GM18868 (cell line): Measurements from ENCODE around the gene CLEC3B.
"Not testable (repeated sequence)": the region's sequence is repeated elsewhere in the genome, so short reads cannot be mapped to it uniquely, and the experiment has no call there.

Experiments
- ATAC-seq: cut with Tn5 transposase; IDR thresholded peaks from one replicate; pipeline ENCODE4 v1.9.1; 2021; ENCODE audit warnings: mild to moderate bottlenecking, moderate library complexity; ENCODE audit not compliant: unreplicated experiment

CLEC3B gene, protein sequence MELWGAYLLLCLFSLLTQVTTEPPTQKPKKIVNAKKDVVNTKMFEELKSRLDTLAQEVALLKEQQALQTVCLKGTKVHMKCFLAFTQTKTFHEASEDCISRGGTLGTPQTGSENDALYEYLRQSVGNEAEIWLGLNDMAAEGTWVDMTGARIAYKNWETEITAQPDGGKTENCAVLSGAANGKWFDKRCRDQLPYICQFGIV

DNA sequence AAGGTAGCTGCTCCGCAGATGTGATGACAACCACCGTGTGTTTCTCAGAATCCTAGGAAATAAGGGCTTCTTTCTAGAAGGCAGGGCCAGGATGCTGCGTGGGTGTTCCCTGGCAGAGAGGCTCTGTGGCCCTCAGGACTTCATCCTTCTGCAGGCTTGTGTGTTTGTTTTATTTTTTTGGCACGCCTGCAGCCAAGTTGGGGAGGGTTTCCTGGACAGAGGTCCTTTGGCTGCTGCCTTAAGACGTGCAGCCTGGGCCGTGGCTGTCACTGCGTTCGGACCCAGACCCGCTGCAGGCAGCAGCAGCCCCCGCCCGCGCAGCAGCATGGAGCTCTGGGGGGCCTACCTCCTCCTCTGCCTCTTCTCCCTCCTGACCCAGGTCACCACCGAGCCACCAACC is at the start of gene CLEC3B:
TSS of gene CLEC3B (plus strand) at position 266 of the 400 bp plus-strand sequence. CDS start at position 326, 60 bp downstream.
- ATAC-seq, result no peak

DNA sequence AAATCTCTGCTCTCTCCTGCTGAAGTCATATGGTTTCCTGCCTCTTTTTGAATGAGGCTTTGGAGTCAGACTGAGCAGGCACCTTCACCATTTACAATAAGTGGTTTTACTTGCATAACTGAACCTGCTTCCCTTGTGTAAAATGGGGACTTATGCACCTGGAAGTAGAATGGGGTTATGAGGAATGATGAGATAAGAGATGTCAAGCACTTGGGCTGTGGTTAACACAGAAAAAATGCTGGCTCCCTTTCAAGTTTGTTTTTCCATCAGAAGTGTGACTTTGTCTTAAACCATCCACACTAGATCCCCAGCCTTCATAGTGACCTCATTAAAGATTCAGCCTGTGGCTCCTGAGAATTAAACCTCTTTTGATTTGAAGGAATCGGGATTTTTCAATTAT is 44.9 kb upstream of the CLEC3B start:
- ATAC-seq, result no peak

DNA sequence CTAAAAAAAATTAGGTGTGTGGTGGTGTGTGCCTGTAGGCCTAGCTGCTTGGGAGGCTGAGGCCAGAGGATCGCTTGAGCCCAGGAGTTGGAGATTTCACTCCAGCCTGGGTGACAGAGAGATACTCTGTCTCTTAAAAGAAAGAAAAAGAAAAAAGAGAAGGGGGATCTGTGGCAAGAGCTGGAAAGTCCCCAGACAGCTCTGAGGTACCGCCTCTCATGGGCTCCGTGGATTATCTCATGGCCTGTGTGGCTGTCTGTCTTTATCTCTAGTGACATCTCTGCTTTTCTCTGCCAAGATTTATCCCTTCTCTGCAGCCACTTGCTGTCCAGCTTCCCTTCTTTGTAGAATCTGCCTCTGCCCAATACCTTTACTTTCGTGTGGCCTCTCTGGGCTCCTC is 44.4 kb upstream of the CLEC3B start:
- ATAC-seq, result peak; percentile 73

DNA sequence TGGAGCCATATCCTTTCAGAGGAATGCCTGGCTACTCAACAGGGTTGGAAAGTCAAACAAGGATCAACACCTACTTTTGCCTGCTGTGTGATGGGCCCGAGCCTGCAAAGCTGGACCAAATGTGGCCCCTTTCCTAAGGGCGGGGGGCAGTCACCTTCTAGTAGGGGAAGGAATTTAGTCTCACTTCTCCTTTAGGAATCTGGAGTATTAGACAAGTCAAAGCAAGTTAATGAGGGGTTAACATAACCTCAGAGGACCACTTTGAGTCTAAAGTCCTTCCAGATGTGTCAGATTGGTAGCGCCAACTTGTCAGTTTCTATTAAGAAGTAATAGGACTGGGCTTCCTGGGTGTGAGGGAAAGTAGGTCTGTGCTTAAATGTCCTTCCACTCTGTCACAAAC is 43.3 kb upstream of the CLEC3B start:
- ATAC-seq, result no peak

DNA sequence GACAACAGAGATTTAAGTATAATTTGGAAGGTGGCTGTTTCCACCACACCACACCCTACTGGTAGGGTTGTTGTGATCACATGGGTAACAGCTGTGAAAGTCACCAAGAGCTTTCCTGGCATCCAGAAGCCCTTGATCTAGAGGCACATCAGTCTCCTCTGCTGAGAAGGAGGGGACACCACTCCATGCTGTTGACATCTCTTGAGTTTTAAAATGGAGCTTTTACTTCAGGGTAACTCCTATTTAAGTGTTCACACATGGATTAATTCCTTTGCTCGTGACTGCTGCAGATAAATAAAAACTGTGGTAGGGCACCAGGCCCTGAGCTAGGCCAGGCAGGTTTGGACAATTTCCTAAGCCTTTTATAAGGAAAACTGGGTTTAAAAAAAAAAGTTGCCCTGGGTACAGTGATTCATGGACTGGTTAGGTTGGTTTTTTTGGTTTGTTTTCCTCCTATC is 42.6 kb upstream of the CLEC3B start:
- ATAC-seq, result no peak

DNA sequence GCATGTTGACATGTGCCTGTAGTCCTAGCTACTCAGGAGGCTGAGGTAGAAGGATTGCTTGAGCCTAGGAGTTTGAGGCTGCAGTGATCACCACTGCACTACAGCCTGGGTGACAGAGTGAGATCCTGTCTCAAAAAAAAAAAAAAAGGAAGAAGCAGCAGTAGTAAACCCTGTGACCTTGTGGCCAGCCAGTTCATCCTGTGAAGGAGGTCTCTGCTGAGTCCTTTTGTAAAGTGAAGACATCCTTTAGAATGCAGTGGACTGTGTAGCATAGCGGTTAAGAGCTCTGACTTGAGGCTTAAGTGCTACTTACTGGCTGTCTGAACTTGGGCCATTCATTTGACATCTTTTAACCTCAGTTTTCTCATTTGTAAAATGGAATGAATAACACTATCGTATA is 41.8 kb upstream of the CLEC3B start:
- ATAC-seq, result no peak

DNA sequence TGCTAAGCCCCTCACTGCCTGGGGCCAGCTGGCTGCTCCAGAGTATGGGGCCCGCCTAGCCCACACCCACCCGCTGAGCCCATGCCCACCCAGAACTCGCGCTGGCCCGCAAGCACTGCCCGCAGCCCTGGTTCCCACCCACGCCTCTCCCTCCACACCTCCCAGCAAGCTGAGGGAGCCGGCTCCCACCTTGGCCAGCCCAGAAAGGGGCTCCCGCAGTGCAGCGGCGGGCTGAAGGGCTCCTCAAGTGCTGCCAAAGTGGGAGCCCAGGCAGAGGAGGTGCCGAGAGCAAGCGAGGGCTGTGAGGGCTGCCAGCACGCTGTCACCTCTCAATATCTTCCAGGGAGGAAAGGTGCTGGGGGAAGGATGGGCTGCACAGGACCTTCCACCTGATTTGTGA is 39.8 kb upstream of the CLEC3B start:
- ATAC-seq, result not testable (repeated sequence)

DNA sequence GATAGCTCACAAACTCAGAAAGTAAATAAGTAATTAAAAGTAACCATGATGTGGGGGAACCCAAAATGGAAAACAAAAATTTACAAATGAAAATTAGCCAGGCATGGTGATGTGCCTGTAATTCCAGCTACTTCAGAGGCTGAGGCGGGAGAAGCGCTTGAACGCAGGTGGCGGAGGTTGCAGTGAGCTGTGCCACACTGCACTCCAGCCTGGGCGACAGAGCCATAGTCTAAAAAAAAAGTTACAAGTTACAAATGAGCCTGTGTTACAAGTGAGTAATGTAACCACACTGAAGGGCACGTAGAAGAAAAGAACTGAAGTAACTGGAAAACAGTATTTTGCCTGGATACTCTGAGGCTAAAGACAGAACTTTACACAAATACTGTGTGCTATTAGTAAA is 38.8 kb upstream of the CLEC3B start:
- ATAC-seq, result no peak

DNA sequence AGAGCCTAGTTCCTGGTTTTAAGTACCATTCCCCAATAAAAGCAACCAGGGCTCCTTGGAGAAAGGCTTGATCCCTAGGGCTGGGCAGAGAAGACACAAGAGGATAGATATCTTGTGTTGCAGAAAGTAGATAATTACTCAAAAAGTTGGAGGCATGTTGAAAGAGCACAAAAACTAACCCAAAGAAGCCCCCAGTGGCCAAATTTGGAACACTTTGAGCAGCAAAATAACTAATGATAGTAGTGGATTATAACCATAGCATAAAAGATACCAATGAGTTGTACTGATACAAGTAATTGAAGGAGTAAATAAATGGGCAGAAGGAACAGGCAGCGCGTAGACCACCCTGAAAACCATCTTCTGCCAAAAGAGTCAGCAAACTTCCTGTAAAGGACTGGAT is 38.0 kb upstream of the CLEC3B start:
- no peak for ATAC-seq

DNA sequence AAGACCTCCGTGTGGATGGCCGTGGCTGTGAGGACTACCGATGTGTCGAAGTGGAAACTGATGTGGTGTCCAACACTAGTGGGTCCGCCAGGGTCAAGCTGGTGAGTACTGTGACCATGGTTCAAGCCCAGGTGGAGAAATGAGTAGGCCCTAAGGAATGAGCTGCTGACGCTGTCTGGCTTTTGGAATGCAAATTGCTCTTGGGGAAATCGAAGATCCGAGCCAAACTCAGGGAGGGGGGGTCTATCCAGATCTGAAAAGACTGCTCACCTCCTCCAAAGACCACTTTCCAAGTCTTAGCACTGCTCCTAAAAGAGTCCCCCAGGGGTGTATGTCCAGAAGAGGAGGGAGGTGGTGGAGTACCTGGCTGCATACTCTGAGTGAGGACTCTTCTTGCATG is 37.0 kb upstream of the CLEC3B start:
- ATAC-seq, result no peak

DNA sequence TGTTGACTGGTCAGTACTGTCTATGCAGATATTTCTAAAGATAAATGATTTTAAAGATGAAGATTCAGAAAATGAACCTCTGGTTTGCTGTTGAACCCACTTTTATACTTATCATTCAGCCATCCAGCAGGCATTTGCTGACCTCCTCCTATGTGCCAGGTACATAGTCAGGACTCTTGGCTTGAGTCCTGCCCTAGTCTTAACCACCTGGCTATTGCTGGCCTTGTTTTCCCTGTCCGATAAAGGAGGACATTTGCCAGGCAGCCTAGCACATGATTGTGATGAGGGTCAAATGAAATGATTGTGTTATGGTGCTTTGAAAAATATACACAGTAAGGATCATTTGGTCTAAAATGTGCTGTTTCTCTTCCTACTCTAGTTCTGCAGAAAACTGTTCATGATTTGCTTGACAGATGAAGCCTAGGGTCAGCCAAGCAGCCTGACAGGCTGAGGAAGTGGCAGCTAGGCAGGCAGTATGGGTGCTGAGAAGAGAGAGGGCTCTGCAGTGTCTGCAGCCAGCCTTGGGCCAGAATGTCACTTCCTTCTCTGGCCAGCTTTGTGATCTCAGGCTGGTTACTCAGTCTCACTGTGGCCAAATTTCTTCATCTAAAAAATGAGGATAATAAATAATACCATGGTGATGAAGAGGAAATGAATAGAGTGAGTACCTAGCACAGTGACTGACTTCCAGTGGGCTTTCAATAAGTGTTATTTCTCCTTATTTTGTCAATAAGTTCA is 36.3 kb upstream of the CLEC3B start:
- no peak for ATAC-seq

DNA sequence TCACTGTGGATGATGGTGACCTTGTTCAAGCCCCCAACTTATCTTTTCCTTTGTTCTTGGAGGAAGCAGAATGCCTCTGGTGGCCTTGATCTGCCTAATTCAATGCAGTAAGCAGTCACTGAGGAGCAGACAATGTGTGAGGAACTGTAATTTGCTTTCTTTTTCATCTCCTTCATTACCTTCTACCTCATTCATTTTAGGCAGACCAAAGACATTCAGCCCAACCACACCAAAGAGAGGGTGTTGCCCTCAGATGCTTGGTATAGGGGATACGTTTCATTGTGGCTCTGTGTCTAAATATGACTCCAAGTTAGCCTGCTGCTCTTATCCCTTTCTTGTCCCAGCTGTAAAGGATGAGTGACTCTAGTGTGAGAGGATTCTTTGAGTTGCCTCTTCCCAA is 34.8 kb upstream of the CLEC3B start:
- no peak for ATAC-seq

DNA sequence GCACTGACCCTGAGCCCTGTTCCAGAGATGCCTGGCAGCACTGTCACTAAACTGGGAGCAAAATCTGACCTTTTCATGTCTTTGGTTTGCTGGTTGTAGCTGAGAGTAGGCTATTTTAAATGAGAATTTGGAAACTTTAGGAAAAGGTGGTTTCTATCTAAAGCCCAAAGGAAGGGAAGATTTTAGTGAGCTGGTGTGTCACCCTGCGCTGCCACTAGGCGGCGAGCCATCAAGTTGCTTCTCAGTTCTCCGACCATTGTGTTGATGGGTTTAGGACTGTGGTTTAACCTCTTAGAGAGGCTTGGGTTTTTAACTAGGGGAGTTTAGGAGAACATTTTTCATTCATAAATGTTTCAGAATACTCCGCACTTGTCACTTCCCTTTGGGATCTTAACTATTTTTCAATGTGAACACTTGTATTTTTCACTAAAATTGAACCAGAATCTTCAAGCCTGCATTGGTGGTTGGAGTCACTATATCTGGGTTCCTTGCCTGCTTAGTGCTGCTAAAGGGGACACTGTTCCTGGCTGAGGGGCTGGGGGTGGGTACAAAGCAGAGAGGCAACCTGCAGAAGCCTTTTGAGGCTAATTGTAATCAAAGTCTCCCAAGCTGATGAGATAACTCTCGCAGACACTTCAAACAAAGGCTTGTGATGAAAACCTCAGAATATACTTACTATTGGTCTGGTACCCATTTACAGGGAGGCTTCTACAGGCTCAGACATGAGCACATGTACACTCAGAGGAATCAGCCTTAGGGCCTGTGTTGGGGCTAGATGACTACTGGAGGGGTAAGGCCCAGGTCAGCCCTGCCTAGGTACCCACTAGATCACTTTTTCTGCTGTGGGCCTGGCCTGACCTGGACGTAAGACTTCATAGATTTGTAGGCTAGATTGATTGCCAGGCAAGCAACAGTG is 33.3 kb upstream of the CLEC3B start:
- no peak for ATAC-seq

DNA sequence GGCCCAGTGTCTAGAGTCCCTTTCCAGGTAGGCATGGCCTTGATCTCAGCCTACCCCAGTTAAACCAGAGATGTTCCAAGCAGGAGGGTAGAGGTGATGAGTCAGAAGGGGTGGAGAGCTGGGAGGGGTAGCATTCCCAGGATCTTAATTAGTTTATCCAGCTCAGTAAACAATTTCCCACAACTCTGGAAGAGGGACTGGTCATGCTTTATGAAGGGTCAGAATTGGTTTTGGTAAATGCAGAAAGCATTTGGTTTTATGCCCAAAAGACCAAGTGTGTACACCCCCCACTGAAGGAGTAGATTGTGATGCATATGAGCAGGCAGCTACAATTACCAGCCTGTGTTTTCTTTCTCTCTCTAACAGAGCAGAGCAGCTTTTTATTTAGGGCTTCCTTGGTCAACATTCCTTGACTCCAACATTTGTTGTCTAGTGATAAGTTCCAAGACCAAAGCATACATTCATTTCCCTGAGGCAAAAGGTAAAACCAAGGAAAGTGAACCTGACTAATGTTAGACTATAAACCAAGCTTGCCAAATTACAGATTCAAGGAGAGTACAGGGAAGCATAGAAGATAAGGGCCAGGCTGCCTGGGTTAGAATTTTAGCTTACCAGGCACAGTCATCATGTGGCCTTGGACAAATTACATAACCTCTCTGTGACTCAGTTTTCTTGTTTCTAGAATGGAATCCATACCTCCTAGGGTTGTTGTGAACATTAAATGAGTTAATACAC is 32.5 kb upstream of the CLEC3B start:
- ATAC-seq, result no peak

DNA sequence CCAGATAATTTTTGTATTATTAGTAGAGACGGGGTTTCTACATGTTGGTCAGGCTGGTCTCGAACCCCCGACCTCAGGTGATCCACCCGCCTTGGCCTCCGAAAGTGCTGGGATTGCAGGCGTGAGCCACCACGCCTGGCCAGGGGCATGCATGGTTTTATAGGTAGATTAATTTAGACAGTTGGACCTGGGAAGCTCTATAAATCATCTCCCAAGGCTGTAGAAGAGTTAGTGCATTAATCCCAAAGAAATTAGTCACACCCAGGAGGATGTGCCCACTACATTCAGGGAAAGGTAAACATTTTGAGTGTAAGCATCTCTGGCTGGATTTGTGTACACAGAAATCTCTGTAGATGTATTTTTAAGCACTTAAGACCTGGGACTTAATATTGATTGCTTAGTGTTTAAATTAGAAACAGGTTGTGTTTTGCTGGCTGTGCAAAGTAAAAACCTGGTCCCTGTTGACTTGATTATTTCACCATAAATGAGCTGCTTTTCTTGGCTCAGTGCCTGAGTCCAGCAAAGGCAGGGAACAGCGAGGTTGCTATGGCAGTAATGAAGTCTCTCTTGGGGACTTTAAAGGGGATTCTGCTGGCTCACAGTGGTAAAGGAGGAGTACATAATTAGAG is 30.8 kb upstream of the CLEC3B start:
- no peak for ATAC-seq

DNA sequence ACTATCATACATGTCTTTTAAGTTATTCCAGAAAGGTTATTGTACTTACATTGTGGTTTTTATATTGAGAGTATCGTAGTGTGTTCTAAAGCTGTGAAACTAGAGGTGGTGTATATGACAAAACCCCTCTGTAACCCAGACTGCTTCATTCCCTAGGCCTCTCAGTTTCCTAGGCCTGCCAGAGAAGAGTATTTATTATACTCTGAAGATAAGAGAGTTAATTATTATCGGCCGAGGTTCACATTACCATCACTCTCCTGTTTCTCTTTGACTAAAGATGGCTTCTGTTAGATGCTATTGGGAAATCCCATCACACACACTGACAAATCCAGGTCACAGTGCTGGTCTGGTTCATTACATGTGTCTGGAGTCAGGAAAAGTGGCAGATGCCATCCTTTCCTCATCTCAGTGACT is 29.5 kb upstream of the CLEC3B start:
- no peak for ATAC-seq

DNA sequence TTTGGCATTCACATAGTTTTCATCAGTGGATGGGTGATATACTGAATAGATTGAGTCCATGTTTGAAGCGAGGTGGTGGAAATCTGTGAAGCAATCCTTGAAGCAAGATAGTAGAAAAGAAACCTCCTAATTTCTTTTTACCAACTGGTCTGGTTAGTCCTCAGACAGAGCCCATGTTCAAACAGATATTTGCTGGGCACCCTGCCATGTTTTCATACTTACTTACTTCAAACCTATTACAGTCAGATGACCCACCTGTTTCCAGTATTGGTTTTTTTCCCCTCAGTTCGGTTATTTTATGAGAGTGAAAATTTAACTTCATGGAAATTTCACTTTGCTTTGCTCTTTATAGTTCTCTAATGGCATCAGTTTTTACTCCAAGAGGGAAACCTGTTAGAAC is 26.3 kb upstream of the CLEC3B start:
- ATAC-seq, result no peak

DNA sequence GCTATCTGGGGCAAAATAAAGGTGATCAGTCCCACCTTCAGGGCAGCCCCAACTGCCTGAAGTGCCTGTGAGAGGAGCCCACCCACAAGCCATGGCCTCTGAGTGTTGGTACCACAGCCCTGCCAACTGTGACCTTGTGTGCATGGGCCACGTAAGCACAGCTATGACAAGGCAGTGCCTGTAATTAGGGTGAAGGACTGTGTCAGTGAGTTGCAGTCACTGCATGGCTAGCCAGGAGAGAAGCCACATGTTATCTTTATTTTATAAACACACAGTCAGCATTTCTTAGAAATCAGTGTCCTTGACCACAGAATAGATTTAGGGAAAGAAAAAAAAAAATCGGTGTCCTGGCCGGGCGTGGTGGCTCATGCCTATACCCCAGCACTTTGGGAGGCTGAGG is 25.3 kb upstream of the CLEC3B start:
- ATAC-seq, result no peak

DNA sequence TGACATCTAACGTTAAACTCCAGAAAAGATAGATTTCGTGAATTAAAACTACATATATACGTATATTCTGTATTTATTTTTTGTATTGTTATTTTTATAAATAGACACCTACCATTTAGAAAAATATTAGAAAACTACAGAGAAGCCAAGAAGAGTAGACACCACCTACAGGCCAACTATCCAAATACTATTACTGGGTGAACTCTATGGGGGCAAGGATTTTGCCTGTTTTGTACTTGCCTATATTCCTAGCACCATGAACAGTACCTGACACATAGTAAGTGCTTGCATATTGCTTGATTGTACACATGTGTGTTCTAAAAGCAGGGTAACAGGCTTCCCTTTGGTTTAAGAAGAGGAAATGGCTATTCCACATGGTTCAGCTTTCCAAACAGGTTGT is 24.4 kb upstream of the CLEC3B start:
- no peak for ATAC-seq

DNA sequence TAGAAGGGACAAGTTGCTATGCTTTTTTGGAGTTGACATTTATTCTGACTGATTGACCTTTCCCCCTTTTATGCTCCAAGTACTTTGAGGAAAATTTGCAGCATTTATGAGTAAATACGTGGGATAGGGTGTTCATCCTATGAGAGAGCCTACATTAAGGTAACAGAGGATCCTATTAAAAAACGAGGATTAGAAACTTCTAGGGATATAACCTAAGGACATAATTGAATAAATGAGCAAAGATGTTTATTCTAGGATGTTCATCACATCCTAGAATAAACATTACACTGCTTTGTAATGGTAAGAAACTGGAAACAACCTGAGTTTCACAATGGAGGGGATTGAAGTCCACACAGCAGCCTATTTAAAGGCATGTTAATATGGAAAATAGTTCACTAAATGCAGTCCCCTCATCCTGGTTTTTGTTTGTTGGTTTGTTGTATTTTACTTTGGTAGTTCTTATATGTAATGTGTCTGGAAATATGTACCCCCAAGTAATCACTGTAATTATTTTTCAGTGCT is 23.9 kb upstream of the CLEC3B start:
- no peak for ATAC-seq
